Caco-2 (cell line): Measurements from ENCODE around the gene INPP5E. TPM values are rescaled to one million over a fixed set of nuclear protein-coding genes. Genes with fewer than 3 reads are reported as not detected.

ENCODE experiments used
- Bru-seq: library from RNA; stranded (reverse); fragments of 400-500 nt; gene quantifications from one replicate; lab custom pipeline; 2021; lab: Mats Ljungman, UMichigan
- BruChase-seq, 2 experiments: library from RNA; stranded (reverse); fragments of 400-500 nt; gene quantifications; one replicate each; lab custom pipeline; 2021; lab: Mats Ljungman, UMichigan
- BruUV-seq: library from RNA; stranded (reverse); fragments of 400-500 nt; replicated peaks from 2 replicates; lab custom pipeline; 2021; lab: Mats Ljungman, UMichigan
- CTCF ChIA-PET: fragments of 300-600 bp; sonication (Branson Sonifier 250); formaldehyde crosslinking; loops from one replicate; lab custom pipeline; 2022; ENCODE audit warnings: antibody characterized with exemption; lab: Charles Lee
- POLR2A ChIA-PET: fragments of 300-600 bp; sonication (Branson Sonifier 250); formaldehyde crosslinking; loops from one replicate; lab custom pipeline; 2022; ENCODE audit warnings: antibody characterized with exemption; lab: Charles Lee
- DNase-seq, 2 experiments: peaks; one replicate each; pipeline versions ENCODE4 v3.0.0 to v3.0.0-alpha.2; 2020 to 2022
- H3K27me3 ChIP-seq: replicated peaks from 2 replicates; pipeline ENCODE4 v1.6.0; 2011; ENCODE audit warnings: low read length; ENCODE audit not compliant: control insufficient read depth, insufficient read depth
- H3K36me3 ChIP-seq: 2 replicates; pipeline ENCODE4 v1.5.1; 2011; ENCODE audit warnings: low read length; ENCODE audit not compliant: control insufficient read depth, insufficient read depth
- H3K4me1 ChIP-seq: fragments of 250-450 bp; sonication (Bioruptor Pico); 2 replicates; pipeline ENCODE4 v1.5.1; 2020; ENCODE audit warnings: mild to moderate bottlenecking
- H3K4me3 ChIP-seq: 2 replicates; pipeline ENCODE4 v1.5.1; 2011; ENCODE audit warnings: low read depth, mild to moderate bottlenecking, control low read depth, low read length
- H3K9me3 ChIP-seq: fragments of 250-450 bp; sonication (Bioruptor Pico); 2 replicates; pipeline ENCODE4 v1.5.1; 2020; ENCODE audit warnings: mild to moderate bottlenecking, moderate library complexity
- H3K27ac Mint-ChIP-seq: one replicate; pipeline ENCODE4 v1.8.0; 2022; ENCODE audit warnings: mixed read lengths; ENCODE audit not compliant: unreplicated experiment
- H3K27me3 Mint-ChIP-seq: one replicate; pipeline ENCODE4 v1.8.0; 2022; ENCODE audit warnings: mixed read lengths; ENCODE audit not compliant: insufficient read depth, unreplicated experiment
- H3K36me3 Mint-ChIP-seq: one replicate; pipeline ENCODE4 v1.8.0; 2022; ENCODE audit warnings: mild to moderate bottlenecking, mixed read lengths; ENCODE audit not compliant: insufficient read depth, unreplicated experiment
- H3K4me1 Mint-ChIP-seq: one replicate; pipeline ENCODE4 v1.8.0; 2022; ENCODE audit warnings: low read depth, mixed read lengths; ENCODE audit not compliant: unreplicated experiment
- H3K4me3 Mint-ChIP-seq: one replicate; pipeline ENCODE4 v1.8.0; 2022; ENCODE audit warnings: mild to moderate bottlenecking, moderate library complexity, mixed read lengths; ENCODE audit not compliant: unreplicated experiment
- H3K9me3 Mint-ChIP-seq: one replicate; pipeline ENCODE4 v1.8.0; 2022; ENCODE audit warnings: mixed read lengths; ENCODE audit not compliant: unreplicated experiment
- intact Hi-C: fragments of 100-400 bp; cut with micrococcal nuclease; formaldehyde crosslinking; loops from one replicate; pipeline ENCODE4 v1.10.0; 2022; ENCODE audit not compliant: unreplicated experiment
- long read RNA-seq: library from polyadenylated mRNA; stranded (forward); transcript quantifications from one replicate; pipeline ENCODE4 v2.0.0, GENCODE V29; 2022
- total RNA-seq: library from RNA; stranded (reverse); gene quantifications from 2 replicates; pipeline ENCODE4 v1.2.3, GENCODE V29; 2022
- TF ChIP-seq, protein P1 (sequence below), 2 experiments: fragments of 200-600 bp in 1 of 2; IDR thresholded peaks; 1 replicate in 1 of 2; 2 replicates in 1 of 2; pipeline versions ENCODE4 v1.5.1 to v1.8.0; 2011 to 2022; ENCODE audit warnings: antibody characterized with exemption in 1 of 2, control low read depth in 1 of 2, inconsistent platforms in 1 of 2, low read depth in 1 of 2, low read length in 1 of 2, mild to moderate bottlenecking in 1 of 2, moderate library complexity in 1 of 2; ENCODE audit not compliant: insufficient read depth in 1 of 2, severe bottlenecking in 1 of 2, unreplicated experiment in 1 of 2

INPP5E gene
- total RNA-seq, result 18.6 and 20.0 TPM in 2 replicates
- Bru-seq, nascent RNA, result percentile 54 among the genes with signal in this experiment
- percentile 68 among the genes with signal in this experiment for BruChase-seq, experiment 1, labeled RNA remaining after a 2-hour chase
- BruChase-seq, experiment 2, labeled RNA remaining after a 6-hour chase, result percentile 67 among the genes with signal in this experiment
- long read RNA-seq, full-length matches to known transcripts, result 15 of 30 reads
- long read RNA-seq, partial matches to known transcripts, result 6 of 30 reads
- long read RNA-seq, other reads (novel, unspliced or antisense), result 9 of 30 reads

DNA sequence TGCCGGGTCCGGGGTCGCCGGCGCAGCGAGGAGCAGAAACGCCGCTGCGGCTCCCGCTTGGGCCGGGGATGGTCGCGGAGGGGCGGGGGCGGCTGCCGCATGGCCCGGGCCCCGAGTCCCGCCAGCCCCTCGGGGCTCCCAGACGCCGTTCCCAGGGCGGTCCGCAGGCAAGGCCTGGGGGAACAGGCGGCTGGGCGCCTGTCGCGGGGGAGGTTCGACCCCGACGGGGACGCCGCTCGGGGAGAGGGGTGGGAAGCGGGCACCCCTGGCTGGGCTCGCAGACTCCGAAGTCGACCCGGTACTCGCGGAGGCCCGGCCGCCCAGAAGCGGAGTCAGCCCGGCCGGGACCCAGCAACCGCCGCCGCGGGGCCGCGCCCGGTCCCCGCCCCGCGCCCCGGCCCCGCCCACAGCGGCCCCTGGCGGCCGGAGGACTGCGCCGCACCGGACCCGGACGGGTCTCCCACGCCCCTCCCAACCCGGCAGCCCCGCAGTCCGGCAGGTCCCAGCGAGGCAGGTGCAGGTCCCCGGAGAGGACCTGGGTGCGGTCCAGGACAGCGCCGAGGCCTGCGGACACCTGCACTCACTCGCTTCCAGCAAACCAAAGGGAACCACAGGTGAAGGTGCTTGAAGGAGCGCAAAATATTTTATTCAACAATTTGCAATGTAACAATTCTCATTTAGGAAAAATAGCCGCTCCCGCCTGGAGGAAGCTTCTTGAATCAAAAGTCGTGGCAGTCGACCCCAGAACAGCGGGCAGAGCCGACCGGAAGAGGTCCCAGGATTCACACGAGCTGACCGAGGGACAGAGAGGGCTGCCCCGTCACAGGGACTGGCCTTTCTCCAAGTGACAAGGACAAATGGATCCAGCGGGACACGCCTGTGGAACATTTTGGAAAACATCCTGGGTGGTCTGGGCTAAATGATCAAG lies at the start of gene INPP5E:
INPP5E (minus strand) TSS at position 365 of the 928 bp plus-strand sequence. CDS start 426 bp downstream, outside the sequence.
- H3K4me3 Mint-ChIP-seq, result peak within 1 kb of the TSS; percentile 78
- ChIA-PET POLR2A (no interaction called here), CTCF (no interaction called here)
- intact Hi-C loops, result no loop called here
- Histone ChIP-seq H3K36me3 (peaks cover 1% of the 10 kb centered on the region; the same call in 1 of the 2 replicates), H3K4me3 (peak within 1 kb of the TSS; percentile 96), H3K9me3 (no peaks in the 10 kb centered on the region), H3K4me1 (peaks cover 8% of the 10 kb centered on the region), H3K27me3 (no peaks in the 10 kb centered on the region)
- BruUV-seq, result no TSS peak
- H3K36me3 Mint-ChIP-seq, result peaks cover 50% of the 10 kb centered on the region
- DNase-seq, result peak; percentile 81 to 96
- H3K27me3 Mint-ChIP-seq, result no peaks in the 10 kb centered on the region
- H3K4me1 Mint-ChIP-seq, result peaks cover 7% of the 10 kb centered on the region
- TF ChIP-seq, protein P1, sequence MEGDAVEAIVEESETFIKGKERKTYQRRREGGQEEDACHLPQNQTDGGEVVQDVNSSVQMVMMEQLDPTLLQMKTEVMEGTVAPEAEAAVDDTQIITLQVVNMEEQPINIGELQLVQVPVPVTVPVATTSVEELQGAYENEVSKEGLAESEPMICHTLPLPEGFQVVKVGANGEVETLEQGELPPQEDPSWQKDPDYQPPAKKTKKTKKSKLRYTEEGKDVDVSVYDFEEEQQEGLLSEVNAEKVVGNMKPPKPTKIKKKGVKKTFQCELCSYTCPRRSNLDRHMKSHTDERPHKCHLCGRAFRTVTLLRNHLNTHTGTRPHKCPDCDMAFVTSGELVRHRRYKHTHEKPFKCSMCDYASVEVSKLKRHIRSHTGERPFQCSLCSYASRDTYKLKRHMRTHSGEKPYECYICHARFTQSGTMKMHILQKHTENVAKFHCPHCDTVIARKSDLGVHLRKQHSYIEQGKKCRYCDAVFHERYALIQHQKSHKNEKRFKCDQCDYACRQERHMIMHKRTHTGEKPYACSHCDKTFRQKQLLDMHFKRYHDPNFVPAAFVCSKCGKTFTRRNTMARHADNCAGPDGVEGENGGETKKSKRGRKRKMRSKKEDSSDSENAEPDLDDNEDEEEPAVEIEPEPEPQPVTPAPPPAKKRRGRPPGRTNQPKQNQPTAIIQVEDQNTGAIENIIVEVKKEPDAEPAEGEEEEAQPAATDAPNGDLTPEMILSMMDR (IDR thresholded peaks at IDR 0.05; ENCODE audit: insufficient read depth in 1 of 2, low read depth in 1 of 2, low read length in 1 of 2, severe bottlenecking in 1 of 2, unreplicated experiment in 1 of 2), result peak; percentile 57
- H3K27ac Mint-ChIP-seq, result peak within 1 kb of the TSS; percentile 48
- H3K9me3 Mint-ChIP-seq, result no peaks in the 10 kb centered on the region

DNA sequence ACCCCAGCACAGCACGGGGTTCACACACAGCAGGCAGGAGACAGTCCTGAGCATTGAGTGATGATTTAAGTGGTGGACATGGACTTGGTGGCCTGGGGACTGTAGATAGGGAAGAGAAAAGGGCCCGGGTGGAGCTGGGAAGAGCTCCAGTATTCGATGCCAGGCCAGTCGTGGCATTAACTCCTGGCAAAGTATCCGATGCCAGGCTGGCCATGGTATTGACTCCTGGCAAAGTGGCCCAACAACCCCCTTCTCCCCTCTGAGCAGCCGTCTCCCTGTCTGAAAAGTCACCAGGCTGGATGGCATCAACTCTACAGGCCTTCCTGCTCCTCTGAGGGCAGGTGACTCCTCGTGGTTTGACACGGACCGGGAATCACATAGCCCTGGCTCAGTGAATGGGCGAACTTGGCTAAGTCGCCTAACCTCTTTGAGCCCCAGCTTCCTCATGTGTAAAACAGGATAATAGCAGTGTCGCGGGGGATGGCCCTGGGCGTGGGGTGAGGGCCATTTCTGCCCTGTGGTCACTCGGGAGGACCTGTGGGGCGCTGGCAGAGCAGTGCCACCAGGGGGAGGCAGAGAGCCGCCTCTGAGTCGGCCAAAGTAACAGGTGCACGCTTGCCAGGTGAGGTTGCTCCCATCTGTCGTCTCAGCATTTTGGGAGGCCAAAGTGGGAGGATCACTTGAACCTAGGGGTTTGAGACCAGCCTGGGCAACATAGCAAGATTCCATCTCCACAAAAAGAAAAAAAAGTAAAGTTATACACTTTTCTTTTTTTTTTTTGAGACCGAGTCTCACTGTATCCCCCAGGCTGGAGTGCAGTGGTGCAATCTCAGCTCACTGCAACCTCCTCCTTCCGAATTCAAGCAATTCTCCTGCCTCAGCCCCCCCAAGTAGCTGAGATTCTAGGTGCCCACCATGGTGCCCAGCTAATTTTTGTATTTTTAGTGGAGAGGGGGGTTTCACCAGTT lies 48.9 kb upstream of the INPP5E start:
- BruUV-seq, result no TSS peak
- no peaks in the 10 kb centered on the region for H3K9me3 ChIP-seq
- H3K36me3 Mint-ChIP-seq, result peaks cover 4% of the 10 kb centered on the region
- TF ChIP-seq, protein P1 (IDR thresholded peaks at IDR 0.05; ENCODE audit: insufficient read depth in 1 of 2, low read depth in 1 of 2, low read length in 1 of 2, severe bottlenecking in 1 of 2, unreplicated experiment in 1 of 2), result peak; percentile 95
- H3K4me3 Mint-ChIP-seq, result no peak overlapping the region
- H3K9me3 Mint-ChIP-seq, result no peaks in the 10 kb centered on the region
- no peaks in the 10 kb centered on the region for H3K4me1 Mint-ChIP-seq
- CTCF ChIA-PET, result interaction anchor here (0.6 to 7.7 kb wide), 6 partner anchors 18 to 205 kb away, joined by 3 to 140 read pairs (median 6); no protein-coding TSS in a partner anchor
- no peaks in the 10 kb centered on the region for H3K27me3 Mint-ChIP-seq
- no peaks in the 10 kb centered on the region for H3K36me3 ChIP-seq
- no peak overlapping the region for H3K4me3 ChIP-seq
- POLR2A ChIA-PET, result interaction anchor here (0.5 kb wide), 1 partner anchor 118 kb away, joined by 3 read pairs; no protein-coding TSS in a partner anchor
- intact Hi-C loops, result loop anchor here (5.0 kb wide), 1 partner anchor 59 kb away; the partner anchor contains the start of gene NOTCH1
- peaks cover 8% of the 10 kb centered on the region for H3K4me1 ChIP-seq
- H3K27ac Mint-ChIP-seq, result no peak overlapping the region
- no peaks in the 10 kb centered on the region for H3K27me3 ChIP-seq
- DNase-seq, result peak; percentile 73 to 87
